GM23338 (cell line): ENCODE results near the gene SPEM2. TPM values are rescaled to one million over a fixed set of nuclear protein-coding genes. Genes with fewer than 3 reads are reported as not detected.

Experiments
- ATAC-seq: fragments of 200-7000 bp; cut with Tn5 transposase; 3 replicates; pipeline ENCODE4 v1.9.1; 2020
- DNase-seq: peaks from one replicate; pipeline ENCODE4 v3.0.0-alpha.2; 2015; ENCODE audit warnings: low spot score
- H2AFZ ChIP-seq: fragments of 200-600 bp; sonication (generic); 2 replicates; pipeline ENCODE4 v1.8.0; 2016; ENCODE audit warnings: antibody characterized with exemption, mild to moderate bottlenecking, moderate library complexity
- H3F3A ChIP-seq: fragments of 200-600 bp; sonication (generic); replicated peaks from 2 replicates; pipeline ENCODE4 v1.8.0; 2017; ENCODE audit warnings: antibody characterized with exemption, mixed run types, low read depth
- H3K27ac ChIP-seq: fragments of 200-600 bp; sonication (generic); 2 replicates; pipeline ENCODE4 v1.6.1; 2016; ENCODE audit warnings: low read depth
- H3K27me3 ChIP-seq: fragments of 200-600 bp; sonication (generic); 2 replicates; pipeline ENCODE4 v1.8.0; 2016; ENCODE audit warnings: mild to moderate bottlenecking, mixed run types, moderate library complexity; ENCODE audit not compliant: insufficient read depth
- H3K36me3 ChIP-seq: fragments of 200-600 bp; sonication (generic); 2 replicates; pipeline ENCODE4 v1.8.0; 2016; ENCODE audit warnings: mild to moderate bottlenecking; ENCODE audit not compliant: insufficient read depth
- H3K4me1 ChIP-seq: fragments of 200-600 bp; sonication (generic); 2 replicates; pipeline ENCODE4 v1.8.0; 2016; ENCODE audit warnings: mild to moderate bottlenecking, moderate library complexity; ENCODE audit not compliant: insufficient read depth
- H3K4me2 ChIP-seq: fragments of 200-600 bp; sonication (generic); 2 replicates; pipeline ENCODE4 v1.7.1; 2017; ENCODE audit warnings: mixed run types
- H3K4me3 ChIP-seq: fragments of 200-600 bp; sonication (generic); 2 replicates; pipeline ENCODE4 v1.6.1; 2016; ENCODE audit warnings: mixed run types
- H3K79me2 ChIP-seq: fragments of 200-600 bp; sonication (generic); replicated peaks from 2 replicates; pipeline ENCODE4 v1.8.0; 2017; ENCODE audit warnings: mild to moderate bottlenecking; ENCODE audit not compliant: insufficient read depth
- H3K9me2 ChIP-seq: fragments of 200-600 bp; sonication (generic); 2 replicates; pipeline ENCODE4 v1.8.0; 2017; ENCODE audit not compliant: insufficient read depth
- H4K20me1 ChIP-seq: fragments of 200-600 bp; sonication (generic); replicated peaks from 2 replicates; pipeline ENCODE4 v1.8.0; 2017; ENCODE audit warnings: mild to moderate bottlenecking; ENCODE audit not compliant: insufficient read depth
- H3K27ac Mint-ChIP-seq: 2 replicates; pipeline ENCODE4 v1.8.0; 2020; ENCODE audit warnings: inconsistent platforms, mild to moderate bottlenecking, moderate library complexity, mixed read lengths
- H3K27me3 Mint-ChIP-seq: 3 replicates; pipeline ENCODE4 v1.8.0; 2022; ENCODE audit warnings: low read depth, mild to moderate bottlenecking, moderate library complexity, mixed read lengths, inconsistent platforms; ENCODE audit not compliant: insufficient read depth, poor library complexity
- H3K36me3 Mint-ChIP-seq: 3 replicates; pipeline ENCODE4 v1.8.0; 2021; ENCODE audit warnings: low read depth, mild to moderate bottlenecking, inconsistent platforms, moderate library complexity, mixed read lengths
- H3K4me1 Mint-ChIP-seq: 3 replicates; pipeline ENCODE4 v1.8.0; 2020; ENCODE audit warnings: mild to moderate bottlenecking, inconsistent platforms, mixed read lengths
- H3K4me3 Mint-ChIP-seq: 3 replicates; pipeline ENCODE4 v1.8.0; 2021; ENCODE audit warnings: moderate library complexity, mild to moderate bottlenecking, inconsistent platforms, mixed read lengths
- H3K9me3 Mint-ChIP-seq: 3 replicates; pipeline ENCODE4 v1.8.0; 2020; ENCODE audit warnings: moderate library complexity, mild to moderate bottlenecking, inconsistent platforms, mixed read lengths
- CREB1 ChIP-seq: fragments of 250-450 bp; sonication (Bioruptor Pico); IDR thresholded peaks from 2 replicates; pipeline ENCODE4 v1.5.0; 2020; ENCODE audit warnings: low read depth, mild to moderate bottlenecking, moderate library complexity
- EZH2 ChIP-seq: fragments of 200-600 bp; sonication (generic); IDR thresholded peaks from one replicate; pipeline ENCODE4 v1.8.0; 2017; ENCODE audit warnings: antibody characterized with exemption, mild to moderate bottlenecking, low read depth; ENCODE audit not compliant: unreplicated experiment
- EZH2phosphoT487 ChIP-seq: fragments of 200-600 bp; sonication (generic); IDR thresholded peaks from one replicate; pipeline ENCODE4 v1.8.1; 2018; ENCODE audit warnings: antibody characterized with exemption; ENCODE audit not compliant: unreplicated experiment
- JUNB ChIP-seq: IDR thresholded peaks from one replicate; pipeline ENCODE4 v1.6.1; 2016; ENCODE audit warnings: antibody characterized with exemption; ENCODE audit not compliant: unreplicated experiment
- NANOG ChIP-seq: IDR thresholded peaks from 2 replicates; pipeline ENCODE4 v1.6.1; 2016; ENCODE audit warnings: antibody characterized with exemption, borderline replicate concordance
- POLR2AphosphoS5 ChIP-seq: IDR thresholded peaks from 2 replicates; pipeline ENCODE4 v1.6.1; 2016; ENCODE audit warnings: antibody characterized with exemption, low read depth
- STAT1 ChIP-seq: IDR thresholded peaks from one replicate; pipeline ENCODE4 v1.6.1; 2016; ENCODE audit warnings: antibody characterized with exemption; ENCODE audit not compliant: unreplicated experiment
- ZNF331 ChIP-seq: fragments of 250-450 bp; sonication (Bioruptor Pico); IDR thresholded peaks from 2 replicates; pipeline ENCODE4 v1.5.0; 2020; ENCODE audit warnings: low read depth, mild to moderate bottlenecking, moderate library complexity
- polyA plus RNA-seq: library from polyadenylated mRNA; unstranded; fragments of >200 nt; fragmentation: Nextera tagmentation; extraction: Ambion mirVana; gene quantifications from 2 replicates; pipeline ENCODE4 v1.2.1, GENCODE V29; 2016
- total RNA-seq: library from RNA; depleted of rRNA; stranded (reverse); fragments of >200 nt; shearing (Covaris generic); gene quantifications from 2 replicates; pipeline ENCODE4 v1.2.3, GENCODE V29; 2014
- TF ChIP-seq, protein P1 (sequence below), 2 experiments: fragments of 200-600 bp in 1 of 2; sonication (generic) in 1 of 2; conservative IDR thresholded peaks; 2 replicates each; pipeline versions ENCODE4 v1.5.1 to v1.6.1; 2016 to 2017; ENCODE audit warnings: antibody characterized with exemption in 2 of 2, low read depth in 2 of 2, mild to moderate bottlenecking in 2 of 2, moderate library complexity in 1 of 2
- TF ChIP-seq, protein P2 (sequence below): IDR thresholded peaks from 2 replicates; pipeline ENCODE4 v1.6.1; 2016; ENCODE audit warnings: antibody characterized with exemption
- TF ChIP-seq, protein P3 (sequence below): IDR thresholded peaks from one replicate; pipeline ENCODE4 v1.6.1; 2018; ENCODE audit warnings: antibody characterized with exemption; ENCODE audit not compliant: unreplicated experiment

SPEM2 gene
- total and polyA plus RNA-seq, 2 experiments from 2014 or later = not detected

DNA sequence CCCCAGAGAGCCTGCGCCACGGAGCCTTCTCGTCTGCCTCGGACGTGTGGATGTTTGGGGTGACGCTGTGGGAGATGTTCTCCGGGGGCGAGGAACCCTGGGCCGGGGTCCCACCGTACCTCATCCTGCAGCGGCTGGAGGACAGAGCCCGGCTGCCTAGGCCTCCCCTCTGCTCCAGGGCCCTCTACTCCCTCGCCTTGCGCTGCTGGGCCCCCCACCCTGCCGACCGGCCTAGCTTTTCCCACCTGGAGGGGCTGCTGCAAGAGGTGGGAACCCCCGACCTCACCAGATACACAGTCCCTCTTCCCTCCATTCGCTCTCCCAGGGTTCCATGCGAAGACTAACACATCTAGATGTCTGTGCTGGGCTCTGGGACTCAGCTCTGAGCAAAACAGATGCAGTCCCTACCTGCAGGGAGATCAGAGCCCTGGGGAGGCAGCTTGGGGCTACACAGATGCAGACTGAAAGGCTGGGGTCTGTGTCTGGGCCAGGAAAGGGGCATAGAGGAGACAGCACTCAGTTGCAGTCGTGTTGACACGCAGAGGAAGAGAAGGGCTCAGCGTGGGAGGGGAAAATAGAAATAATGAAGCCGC is 40.8 kb upstream of the SPEM2 start:
- H3K4me2 ChIP-seq = peak overlapping the region; percentile 95
- no peaks in the 10 kb centered on the region; the same call in 1 of the 2 replicates for H4K20me1 ChIP-seq
- H3K27ac Mint-ChIP-seq = no peak overlapping the region
- no peak overlapping the region for H3K27ac ChIP-seq
- H3K4me3 ChIP-seq = peak overlapping the region; percentile 74
- H3K4me1 ChIP-seq = peaks cover 17% of the 10 kb centered on the region
- H3K27me3 Mint-ChIP-seq = peaks cover 37% of the 10 kb centered on the region
- ATAC-seq (peak; percentile 6), DNase-seq (peak; percentile 44)
- H3K9me3 Mint-ChIP-seq = no peaks in the 10 kb centered on the region
- H3K36me3 ChIP-seq = no peaks in the 10 kb centered on the region; the same call in 1 of the 2 replicates
- H3K36me3 Mint-ChIP-seq = peaks cover 7% of the 10 kb centered on the region
- H3K27me3 ChIP-seq = peaks cover 36% of the 10 kb centered on the region
- no peaks in the 10 kb centered on the region for H3K9me2 ChIP-seq
- peak overlapping the region; percentile 66 for H3K4me3 Mint-ChIP-seq
- H3K79me2 ChIP-seq = no peaks in the 10 kb centered on the region
- H3F3A ChIP-seq = peaks cover 20% of the 10 kb centered on the region; the same call in 1 of the 2 replicates
- H3K4me1 Mint-ChIP-seq = peaks cover 21% of the 10 kb centered on the region
- peak overlapping the region; percentile 81; the same call in 1 of the 2 replicates for H2AFZ ChIP-seq
- no peak; the same call in 1 of the 2 replicates for TF ChIP-seq POLR2AphosphoS5
- no peak for TF ChIP-seq JUNB
- no peak for TF ChIP-seq EZH2phosphoT487
- TF ChIP-seq, protein P1, sequence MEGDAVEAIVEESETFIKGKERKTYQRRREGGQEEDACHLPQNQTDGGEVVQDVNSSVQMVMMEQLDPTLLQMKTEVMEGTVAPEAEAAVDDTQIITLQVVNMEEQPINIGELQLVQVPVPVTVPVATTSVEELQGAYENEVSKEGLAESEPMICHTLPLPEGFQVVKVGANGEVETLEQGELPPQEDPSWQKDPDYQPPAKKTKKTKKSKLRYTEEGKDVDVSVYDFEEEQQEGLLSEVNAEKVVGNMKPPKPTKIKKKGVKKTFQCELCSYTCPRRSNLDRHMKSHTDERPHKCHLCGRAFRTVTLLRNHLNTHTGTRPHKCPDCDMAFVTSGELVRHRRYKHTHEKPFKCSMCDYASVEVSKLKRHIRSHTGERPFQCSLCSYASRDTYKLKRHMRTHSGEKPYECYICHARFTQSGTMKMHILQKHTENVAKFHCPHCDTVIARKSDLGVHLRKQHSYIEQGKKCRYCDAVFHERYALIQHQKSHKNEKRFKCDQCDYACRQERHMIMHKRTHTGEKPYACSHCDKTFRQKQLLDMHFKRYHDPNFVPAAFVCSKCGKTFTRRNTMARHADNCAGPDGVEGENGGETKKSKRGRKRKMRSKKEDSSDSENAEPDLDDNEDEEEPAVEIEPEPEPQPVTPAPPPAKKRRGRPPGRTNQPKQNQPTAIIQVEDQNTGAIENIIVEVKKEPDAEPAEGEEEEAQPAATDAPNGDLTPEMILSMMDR (conservative IDR thresholded peaks at IDR 0.05; ENCODE audit: low read depth in 2 of 2) = no peak
- TF ChIP-seq NANOG = no peak
- TF ChIP-seq ZNF331 = no peak
- TF ChIP-seq EZH2 = no peak
- no peak for TF ChIP-seq STAT1
- TF ChIP-seq CREB1 = no peak
- TF ChIP-seq, protein P2, sequence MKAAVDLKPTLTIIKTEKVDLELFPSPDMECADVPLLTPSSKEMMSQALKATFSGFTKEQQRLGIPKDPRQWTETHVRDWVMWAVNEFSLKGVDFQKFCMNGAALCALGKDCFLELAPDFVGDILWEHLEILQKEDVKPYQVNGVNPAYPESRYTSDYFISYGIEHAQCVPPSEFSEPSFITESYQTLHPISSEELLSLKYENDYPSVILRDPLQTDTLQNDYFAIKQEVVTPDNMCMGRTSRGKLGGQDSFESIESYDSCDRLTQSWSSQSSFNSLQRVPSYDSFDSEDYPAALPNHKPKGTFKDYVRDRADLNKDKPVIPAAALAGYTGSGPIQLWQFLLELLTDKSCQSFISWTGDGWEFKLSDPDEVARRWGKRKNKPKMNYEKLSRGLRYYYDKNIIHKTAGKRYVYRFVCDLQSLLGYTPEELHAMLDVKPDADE = no peak
- TF ChIP-seq, protein P3, sequence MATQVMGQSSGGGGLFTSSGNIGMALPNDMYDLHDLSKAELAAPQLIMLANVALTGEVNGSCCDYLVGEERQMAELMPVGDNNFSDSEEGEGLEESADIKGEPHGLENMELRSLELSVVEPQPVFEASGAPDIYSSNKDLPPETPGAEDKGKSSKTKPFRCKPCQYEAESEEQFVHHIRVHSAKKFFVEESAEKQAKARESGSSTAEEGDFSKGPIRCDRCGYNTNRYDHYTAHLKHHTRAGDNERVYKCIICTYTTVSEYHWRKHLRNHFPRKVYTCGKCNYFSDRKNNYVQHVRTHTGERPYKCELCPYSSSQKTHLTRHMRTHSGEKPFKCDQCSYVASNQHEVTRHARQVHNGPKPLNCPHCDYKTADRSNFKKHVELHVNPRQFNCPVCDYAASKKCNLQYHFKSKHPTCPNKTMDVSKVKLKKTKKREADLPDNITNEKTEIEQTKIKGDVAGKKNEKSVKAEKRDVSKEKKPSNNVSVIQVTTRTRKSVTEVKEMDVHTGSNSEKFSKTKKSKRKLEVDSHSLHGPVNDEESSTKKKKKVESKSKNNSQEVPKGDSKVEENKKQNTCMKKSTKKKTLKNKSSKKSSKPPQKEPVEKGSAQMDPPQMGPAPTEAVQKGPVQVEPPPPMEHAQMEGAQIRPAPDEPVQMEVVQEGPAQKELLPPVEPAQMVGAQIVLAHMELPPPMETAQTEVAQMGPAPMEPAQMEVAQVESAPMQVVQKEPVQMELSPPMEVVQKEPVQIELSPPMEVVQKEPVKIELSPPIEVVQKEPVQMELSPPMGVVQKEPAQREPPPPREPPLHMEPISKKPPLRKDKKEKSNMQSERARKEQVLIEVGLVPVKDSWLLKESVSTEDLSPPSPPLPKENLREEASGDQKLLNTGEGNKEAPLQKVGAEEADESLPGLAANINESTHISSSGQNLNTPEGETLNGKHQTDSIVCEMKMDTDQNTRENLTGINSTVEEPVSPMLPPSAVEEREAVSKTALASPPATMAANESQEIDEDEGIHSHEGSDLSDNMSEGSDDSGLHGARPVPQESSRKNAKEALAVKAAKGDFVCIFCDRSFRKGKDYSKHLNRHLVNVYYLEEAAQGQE = no peak
